CD4-positive, alpha-beta T cell treated with Interleukin-15 for 1 hour (primary cell): ENCODE measurements around the gene BRSK2.
"Not testable (repeated sequence)": the region's sequence is repeated elsewhere in the genome, so short reads cannot be mapped to it uniquely, and the experiment has no call there.

Source experiments
- DNase-seq: peaks from one replicate; pipeline ENCODE4 v3.0.0-alpha.2; 2020

BRSK2 gene

GRCh38 chr11:1502168-1502953 lies 112.6 kb downstream of the BRSK2 start:
- DNase-seq = no peak

- DNase-seq = no peak
These were observed 113.4 kb downstream of the BRSK2 start for GRCh38 chr11:1502954-1503707.

GRCh38 chr11:1503708-1504104 lies 114.0 kb downstream of the BRSK2 start:
- DNase-seq = no peak

- DNase-seq = no peak
These were observed 114.4 kb downstream of the BRSK2 start for GRCh38 chr11:1504138-1504537.

- no peak for DNase-seq
These were observed 115.0 kb downstream of the BRSK2 start for GRCh38 chr11:1504581-1505290.

- no peak for DNase-seq
These were observed 115.7 kb downstream of the BRSK2 start for GRCh38 chr11:1505480-1505879.

- DNase-seq = no peak
These were observed 117.2 kb downstream of the BRSK2 start for GRCh38 chr11:1506981-1507380.

GRCh38 chr11:1507381-1508140 lies 117.8 kb downstream of the BRSK2 start:
- DNase-seq = no peak

GRCh38 chr11:1508491-1508891 lies 118.8 kb downstream of the BRSK2 start:
- no peak for DNase-seq

- no peak for DNase-seq
These were observed 119.3 kb downstream of the BRSK2 start for GRCh38 chr11:1508986-1509385.

- DNase-seq = no peak
These were observed 120.0 kb downstream of the BRSK2 start for GRCh38 chr11:1509626-1510255.

GRCh38 chr11:1510351-1510750 lies 120.6 kb downstream of the BRSK2 start:
- not testable (repeated sequence) for DNase-seq

GRCh38 chr11:1510928-1511327 lies 121.2 kb downstream of the BRSK2 start:
- no peak for DNase-seq

GRCh38 chr11:1511937-1512496 lies 122.3 kb downstream of the BRSK2 start:
- DNase-seq = no peak
